Measurements from ENCODE around the gene MACROH2A1. TPM values are rescaled to one million over a fixed set of nuclear protein-coding genes. Genes with fewer than 3 reads are reported as not detected.

MACROH2A1 gene
- total RNA-seq, 1 experiment from 2014 or later, result 83.8 TPM

DNA sequence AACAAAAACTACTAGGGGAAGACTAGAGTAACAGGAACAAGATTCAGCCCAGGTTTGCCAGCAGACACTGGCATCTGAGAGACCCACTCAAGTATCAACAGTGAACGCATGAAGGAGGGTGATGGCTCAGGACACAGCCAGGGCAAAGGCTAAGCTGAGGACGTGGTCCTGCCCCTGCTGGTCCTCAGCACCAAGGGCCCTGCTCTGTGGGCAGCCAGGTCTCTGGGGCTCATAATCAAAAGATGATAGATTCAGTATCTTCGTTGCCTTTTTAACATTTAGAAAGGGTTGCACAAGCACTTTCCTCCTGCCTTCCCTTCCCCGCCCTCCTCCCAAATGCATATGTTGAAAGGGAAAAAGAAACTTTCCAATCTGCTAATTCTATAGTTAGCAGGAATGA, 31.5 kb downstream of the MACROH2A1 start (continued):
- TF ChIP-seq, protein P1, sequence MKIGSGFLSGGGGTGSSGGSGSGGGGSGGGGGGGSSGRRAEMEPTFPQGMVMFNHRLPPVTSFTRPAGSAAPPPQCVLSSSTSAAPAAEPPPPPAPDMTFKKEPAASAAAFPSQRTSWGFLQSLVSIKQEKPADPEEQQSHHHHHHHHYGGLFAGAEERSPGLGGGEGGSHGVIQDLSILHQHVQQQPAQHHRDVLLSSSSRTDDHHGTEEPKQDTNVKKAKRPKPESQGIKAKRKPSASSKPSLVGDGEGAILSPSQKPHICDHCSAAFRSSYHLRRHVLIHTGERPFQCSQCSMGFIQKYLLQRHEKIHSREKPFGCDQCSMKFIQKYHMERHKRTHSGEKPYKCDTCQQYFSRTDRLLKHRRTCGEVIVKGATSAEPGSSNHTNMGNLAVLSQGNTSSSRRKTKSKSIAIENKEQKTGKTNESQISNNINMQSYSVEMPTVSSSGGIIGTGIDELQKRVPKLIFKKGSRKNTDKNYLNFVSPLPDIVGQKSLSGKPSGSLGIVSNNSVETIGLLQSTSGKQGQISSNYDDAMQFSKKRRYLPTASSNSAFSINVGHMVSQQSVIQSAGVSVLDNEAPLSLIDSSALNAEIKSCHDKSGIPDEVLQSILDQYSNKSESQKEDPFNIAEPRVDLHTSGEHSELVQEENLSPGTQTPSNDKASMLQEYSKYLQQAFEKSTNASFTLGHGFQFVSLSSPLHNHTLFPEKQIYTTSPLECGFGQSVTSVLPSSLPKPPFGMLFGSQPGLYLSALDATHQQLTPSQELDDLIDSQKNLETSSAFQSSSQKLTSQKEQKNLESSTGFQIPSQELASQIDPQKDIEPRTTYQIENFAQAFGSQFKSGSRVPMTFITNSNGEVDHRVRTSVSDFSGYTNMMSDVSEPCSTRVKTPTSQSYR (CRISPR knock-in tag; IDR thresholded peaks at IDR 0.05), result no peak

DNA sequence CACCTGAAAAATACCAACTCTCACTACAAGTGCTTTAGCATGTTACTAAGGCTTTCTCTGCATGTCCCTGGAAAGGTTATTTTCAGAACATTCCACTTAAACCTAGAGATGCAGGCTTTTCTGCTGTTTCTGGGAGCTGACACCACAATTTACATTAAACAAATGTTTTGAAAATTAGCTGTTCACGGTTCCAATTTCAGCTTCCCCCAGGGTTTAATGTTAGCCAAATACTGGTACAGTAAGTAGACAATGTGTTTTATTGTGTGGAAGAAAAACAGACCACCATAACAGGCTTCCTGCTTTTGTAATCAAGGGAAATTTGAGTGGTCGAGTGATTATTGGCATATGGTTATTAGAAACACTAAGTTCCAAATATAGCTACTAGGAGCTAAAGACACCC, 32.0 kb downstream of the MACROH2A1 start:
- Mint-ChIP-seq H3K9me3 (no peaks in the 10 kb centered on the region), H3K27ac (no peak overlapping the region), H3K27me3 (ENCODE audit: low read depth) (no peaks in the 10 kb centered on the region), H3K36me3 (peaks cover 18% of the 10 kb centered on the region; the same call in 1 of the 2 replicates), H3K4me1 (no peaks in the 10 kb centered on the region), H3K4me3 (no peak overlapping the region)
- POLR2A ChIA-PET, result no interaction called here
- CTCF ChIA-PET, result no interaction called here
- ATAC-seq, result no peak
- no peak for DNase-seq (ENCODE audit: low spot score)
- TF ChIP-seq CREM (CRISPR knock-in tag; IDR thresholded peaks at IDR 0.05) (no peak), E2F5 (CRISPR knock-in tag; IDR thresholded peaks at IDR 0.05) (no peak), ELF4 (CRISPR knock-in tag; IDR thresholded peaks at IDR 0.05; ENCODE audit: low read depth) (no peak), JUN (CRISPR knock-in tag; IDR thresholded peaks at IDR 0.05) (no peak), SP1 (CRISPR knock-in tag; conservative IDR thresholded peaks at IDR 0.05) (no peak), MLX (CRISPR knock-in tag; IDR thresholded peaks at IDR 0.05) (no peak), HMGA2 (CRISPR knock-in tag; IDR thresholded peaks at IDR 0.05) (no peak), NR2C2 (CRISPR knock-in tag; IDR thresholded peaks at IDR 0.05) (no peak), USF2 (CRISPR knock-in tag; IDR thresholded peaks at IDR 0.05) (no peak), MYBL2 (CRISPR knock-in tag; IDR thresholded peaks at IDR 0.05) (no peak), OVOL2 (CRISPR knock-in tag; IDR thresholded peaks at IDR 0.05; ENCODE audit: borderline replicate concordance) (no peak), JAZF1 (CRISPR knock-in tag; IDR thresholded peaks at IDR 0.05) (no peak), AFF4 (CRISPR knock-in tag; IDR thresholded peaks at IDR 0.05; ENCODE audit: borderline replicate concordance) (no peak), ZNF416 (CRISPR knock-in tag; IDR thresholded peaks at IDR 0.05) (no peak), E2F4 (CRISPR knock-in tag; IDR thresholded peaks at IDR 0.05; ENCODE audit: borderline replicate concordance, low read depth) (no peak), NFATC4 (CRISPR knock-in tag; IDR thresholded peaks at IDR 0.05) (no peak), PRDM15 (CRISPR knock-in tag; IDR thresholded peaks at IDR 0.05) (no peak), ZNF317 (CRISPR knock-in tag; IDR thresholded peaks at IDR 0.05; ENCODE audit: borderline replicate concordance, low read depth) (no peak)
- TF ChIP-seq, protein P1 (CRISPR knock-in tag; IDR thresholded peaks at IDR 0.05), result no peak
